Right lobe of liver (tissue), 4 donors: ENCODE measurements around the gene MPZL1.

Experiments used
- POLR2A ChIP-seq: fragments of 450-650 bp; IDR thresholded peaks from one replicate; pipeline ENCODE4 v1.6.1; 2017; ENCODE audit warnings: antibody characterized with exemption, mild to moderate bottlenecking
- TF ChIP-seq, protein P1 (sequence below), 4 donors: fragments of 200-600 bp in 3 of 4; fragments of 450-650 bp in 1 of 4; IDR thresholded peaks; one replicate each; pipeline versions ENCODE4 v1.5.1 to v1.8.0; 2016 to 2022; ENCODE audit warnings: antibody characterized with exemption in 4 of 4, mild to moderate bottlenecking in 2 of 4
- donor health status: DM: no; HTN: no; CAD: no.
- donor health status: DM: no; HTN: no; CAD: no.
- donor health status: DM: no; HTN: yes; CAD: no.

DNA sequence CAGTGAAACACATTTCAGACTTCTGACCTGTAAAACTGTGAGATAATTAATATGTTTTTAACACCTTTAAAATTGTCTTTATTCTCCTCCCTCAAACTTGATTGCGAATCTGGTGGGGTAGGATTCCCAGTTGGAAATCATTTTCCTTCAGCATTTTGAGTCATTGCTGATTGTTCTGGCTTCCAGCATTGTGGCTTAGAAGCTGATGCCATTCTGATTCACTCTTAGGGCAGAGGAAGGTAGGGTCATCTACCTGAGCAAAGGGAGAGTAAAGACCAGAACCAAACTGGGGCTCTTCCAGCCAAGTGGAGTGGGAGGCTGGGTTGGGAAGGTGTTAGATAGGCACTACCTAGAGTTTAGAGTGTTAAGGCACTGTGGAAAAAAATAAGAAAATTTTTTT lies 61.2 kb downstream of the MPZL1 start:
- TF ChIP-seq, protein P1, sequence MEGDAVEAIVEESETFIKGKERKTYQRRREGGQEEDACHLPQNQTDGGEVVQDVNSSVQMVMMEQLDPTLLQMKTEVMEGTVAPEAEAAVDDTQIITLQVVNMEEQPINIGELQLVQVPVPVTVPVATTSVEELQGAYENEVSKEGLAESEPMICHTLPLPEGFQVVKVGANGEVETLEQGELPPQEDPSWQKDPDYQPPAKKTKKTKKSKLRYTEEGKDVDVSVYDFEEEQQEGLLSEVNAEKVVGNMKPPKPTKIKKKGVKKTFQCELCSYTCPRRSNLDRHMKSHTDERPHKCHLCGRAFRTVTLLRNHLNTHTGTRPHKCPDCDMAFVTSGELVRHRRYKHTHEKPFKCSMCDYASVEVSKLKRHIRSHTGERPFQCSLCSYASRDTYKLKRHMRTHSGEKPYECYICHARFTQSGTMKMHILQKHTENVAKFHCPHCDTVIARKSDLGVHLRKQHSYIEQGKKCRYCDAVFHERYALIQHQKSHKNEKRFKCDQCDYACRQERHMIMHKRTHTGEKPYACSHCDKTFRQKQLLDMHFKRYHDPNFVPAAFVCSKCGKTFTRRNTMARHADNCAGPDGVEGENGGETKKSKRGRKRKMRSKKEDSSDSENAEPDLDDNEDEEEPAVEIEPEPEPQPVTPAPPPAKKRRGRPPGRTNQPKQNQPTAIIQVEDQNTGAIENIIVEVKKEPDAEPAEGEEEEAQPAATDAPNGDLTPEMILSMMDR (IDR thresholded peaks at IDR 0.05) = no peak
- no peak for TF ChIP-seq POLR2A
